GM12878 (cell line): Measurements from ENCODE around the gene ABHD14A. TPM values are rescaled to one million over a fixed set of nuclear protein-coding genes. Genes with fewer than 3 reads are reported as not detected.
A peak's percentile ranks its signal among the peaks of the same experiment; 100 is the strongest.

Experiments used
- ATAC-seq: fragments of 200-7000 bp; cut with Tn5 transposase; 3 replicates; pipeline ENCODE4 v1.9.1; 2020; ENCODE audit warnings: mild to moderate bottlenecking, moderate library complexity
- BruUV-seq: library from RNA; stranded (reverse); fragments of 400-500 nt; replicated peaks from 2 replicates; lab custom pipeline; 2021; lab: Mats Ljungman, UMichigan
- CTCF ChIA-PET: fragments of 300-600 bp; sonication (Branson Sonifier 250); formaldehyde crosslinking; extraction: SDS; loops from one replicate; lab custom pipeline; 2021; ENCODE audit warnings: inconsistent platforms; lab: Yijun Ruan, JAX
- POLR2A ChIA-PET: fragments of 350-600 bp; formaldehyde crosslinking; extraction: SDS; loops from one replicate; lab custom pipeline; 2021; ENCODE audit warnings: inconsistent platforms; lab: Charles Lee
- RAD21 ChIA-PET: fragments of 300-600 bp; sonication (Branson Sonifier 250); formaldehyde crosslinking; loops from one replicate; lab custom pipeline; 2023; ENCODE audit warnings: antibody characterized with exemption; ENCODE audit not compliant: unreplicated experiment; lab: Charles Lee
- SMC1A ChIA-PET: fragments of 300-600 bp; sonication (Branson Sonifier 250); formaldehyde crosslinking; loops from one replicate; lab custom pipeline; 2023; ENCODE audit not compliant: unreplicated experiment, uncharacterized antibody; lab: Charles Lee
- DNase-seq: peaks from one replicate; pipeline ENCODE4 v3.0.0-alpha.2; 2011; ENCODE audit warnings: low read depth, low spot score
- FAIRE-seq: peaks from 3 replicates; lab custom pipeline; 2011; peaks lifted over from hg19 to GRCh38; lab: Jason Lieb, UNC
- H2AFZ ChIP-seq: 2 replicates; pipeline ENCODE4 v1.6.0; 2011; ENCODE audit warnings: low read depth, low read length, control low read depth; ENCODE audit not compliant: control insufficient read depth
- H3K27ac ChIP-seq: 2 replicates; pipeline ENCODE4 v1.5.1; 2011; ENCODE audit warnings: control low read depth; ENCODE audit not compliant: control insufficient read depth, insufficient read depth
- H3K27me3 ChIP-seq, 2 experiments: replicated peaks in 1 of 2; 2 replicates each; pipeline versions ENCODE4 v1.6.0 to v1.6.1; 2011; ENCODE audit warnings: low read length in 1 of 2; ENCODE audit not compliant: control insufficient read depth in 2 of 2, insufficient read depth in 2 of 2
- H3K36me3 ChIP-seq, 2 experiments: 2 replicates each; pipeline ENCODE4 v1.5.1; 2011; ENCODE audit warnings: low read length in 1 of 2; ENCODE audit not compliant: control insufficient read depth in 2 of 2, insufficient read depth in 2 of 2
- H3K4me1 ChIP-seq: 2 replicates; pipeline ENCODE4 v1.6.1; 2011; ENCODE audit warnings: mild to moderate bottlenecking, low read length, moderate library complexity, mixed read lengths; ENCODE audit not compliant: control insufficient read depth, insufficient read depth
- H3K4me2 ChIP-seq: 2 replicates; pipeline ENCODE4 v1.6.0; 2011; ENCODE audit warnings: control low read depth; ENCODE audit not compliant: control insufficient read depth, insufficient read depth
- H3K4me3 ChIP-seq: fragments of 200-600 bp; sonication (generic); 2 replicates; pipeline ENCODE4 v1.5.1; 2016
- H3K79me2 ChIP-seq: 2 replicates; pipeline ENCODE4 v1.6.0; 2011; ENCODE audit warnings: low read length; ENCODE audit not compliant: control insufficient read depth, insufficient read depth
- H3K9ac ChIP-seq: 2 replicates; pipeline ENCODE4 v1.8.0; 2011; ENCODE audit warnings: low read length, control low read depth, mixed read lengths; ENCODE audit not compliant: control insufficient read depth, insufficient read depth
- H3K9me3 ChIP-seq: replicated peaks from 3 replicates; pipeline ENCODE4 v1.5.1; 2011; ENCODE audit warnings: mild to moderate bottlenecking, low read length; ENCODE audit not compliant: control insufficient read depth, insufficient read depth
- H4K20me1 ChIP-seq: 2 replicates; pipeline ENCODE4 v1.6.0; 2011; ENCODE audit not compliant: control insufficient read depth, insufficient read depth
- CREM ChIP-seq: IDR thresholded peaks from 2 replicates; pipeline ENCODE4 v1.6.1; 2014; ENCODE audit warnings: antibody characterized with exemption, low read depth
- EED ChIP-seq: sonication (generic); IDR thresholded peaks from 2 replicates; pipeline ENCODE4 v1.6.1; 2016; ENCODE audit warnings: antibody characterized with exemption, low read depth
- ETV6 ChIP-seq, 2 experiments: fragments of 450-650 bp in 1 of 2; IDR thresholded peaks in 1 of 2; conservative IDR thresholded peaks in 1 of 2; 2 replicates each; pipeline ENCODE4 v1.6.1; 2014; ENCODE audit warnings: antibody characterized with exemption in 1 of 2, borderline replicate concordance in 1 of 2, low read depth in 1 of 2, mild to moderate bottlenecking in 1 of 2, moderate library complexity in 1 of 2
- IKZF2 ChIP-seq, 2 experiments: fragments of 450-650 bp; IDR thresholded peaks; 2 replicates each; pipeline ENCODE4 v1.6.1; 2017; ENCODE audit warnings: mild to moderate bottlenecking in 2 of 2, moderate library complexity in 2 of 2
- MYC ChIP-seq: IDR thresholded peaks from 2 replicates; pipeline ENCODE4 v1.6.1; 2011; ENCODE audit warnings: mild to moderate bottlenecking, low read length, moderate library complexity, inconsistent platforms; ENCODE audit not compliant: insufficient read depth, insufficient replicate concordance, insufficient read length, severe bottlenecking
- NFYA ChIP-seq: IDR thresholded peaks from 2 replicates; pipeline ENCODE4 v1.6.1; 2011; ENCODE audit warnings: low read depth, mild to moderate bottlenecking, low read length, improper control_type of control experiment, borderline replicate concordance
- PAX5 ChIP-seq: IDR thresholded peaks from 2 replicates; pipeline ENCODE4 v1.6.1; 2011; ENCODE audit warnings: low read depth, low read length, borderline replicate concordance
- RB1 ChIP-seq: fragments of 450-650 bp; formaldehyde crosslinking; IDR thresholded peaks from 2 replicates; pipeline ENCODE4 v1.6.1; 2017; ENCODE audit warnings: mild to moderate bottlenecking, borderline replicate concordance
- SP1 ChIP-seq: IDR thresholded peaks from one replicate; pipeline ENCODE4 v1.6.1; 2011; ENCODE audit warnings: low read depth, low read length
- TCF12 ChIP-seq: IDR thresholded peaks from 2 replicates; pipeline ENCODE4 v1.6.1; 2011; ENCODE audit warnings: low read depth, mild to moderate bottlenecking, low read length
- WGBS: methylation state at CpG from one replicate; pipeline ENCODE4 v1.1.6; 2016; ENCODE audit warnings: low lambda C conversion rate; ENCODE audit not compliant: insufficient replicate concordance, insufficient coverage; ENCODE audit errors: missing lambda C conversion rate; 5-methylcytosine and 5-hydroxymethylcytosine counted together
- in situ Hi-C: fragments of 300-500 bp; cut with MboI; formaldehyde crosslinking; loops from 9 replicates; pipeline ENCODE4 v1.14.3; 2018; ENCODE audit warnings: mixed read lengths
- intact Hi-C: fragments of 100-400 bp; cut with micrococcal nuclease; formaldehyde crosslinking; loops from one replicate; pipeline ENCODE4 v1.14.2; 2022; ENCODE audit not compliant: unreplicated experiment
- polyA plus RNA-seq, 11 experiments: library from polyadenylated mRNA; depleted of rRNA in 4 of 11; unstranded in 6 of 11; stranded (reverse) in 5 of 11; fragments of >200 nt; fragmentation: Nextera tagmentation in 4 of 11; fragmentation: Illumina TruSeq in 1 of 11; extraction: Ambion mirVana in 4 of 11; extraction: Trizol in 1 of 11; gene quantifications; 1 replicate in 1 of 11; 2 replicates in 10 of 11; pipeline versions ENCODE4 v1.2.1 to v1.2.3, GENCODE V29; 2011 to 2016; ENCODE audit warnings: inconsistent platforms in 2 of 11, missing spikeins in 2 of 11, low read depth in 1 of 11
- total RNA-seq, 4 experiments: library from RNA; depleted of rRNA in 3 of 4; stranded (reverse); fragments of >200 nt in 3 of 4; fragmentation: Illumina TruSeq in 1 of 4; extraction: Trizol in 1 of 4; gene quantifications; 2 replicates each; pipeline versions ENCODE4 v1.2.1 to v1.2.3, GENCODE V29; 2013 to 2021
- TF ChIP-seq, protein P1 (sequence below), 3 experiments: IDR thresholded peaks in 2 of 3; conservative IDR thresholded peaks in 1 of 3; 2 replicates each; pipeline ENCODE4 v1.5.1; 2011; ENCODE audit warnings: low read depth in 3 of 3, low read length in 3 of 3, mild to moderate bottlenecking in 3 of 3, control low read depth in 2 of 3, moderate library complexity in 2 of 3, inconsistent platforms in 1 of 3, mixed read lengths in 1 of 3; ENCODE audit not compliant: control insufficient read depth in 2 of 3, insufficient read depth in 1 of 3; ENCODE audit errors: extremely low read depth in 1 of 3
- TF ChIP-seq, protein P2 (sequence below): fragments of 450-650 bp; IDR thresholded peaks from 2 replicates; pipeline ENCODE4 v1.6.1; 2017; ENCODE audit warnings: mild to moderate bottlenecking, low read depth, inconsistent platforms; ENCODE audit not compliant: poor library complexity, severe bottlenecking
- TF ChIP-seq, protein P3 (sequence below): IDR thresholded peaks from 2 replicates; pipeline ENCODE4 v1.6.1; 2012; ENCODE audit warnings: low read depth, low read length, improper control_type of control experiment
- TF ChIP-seq, protein P4 (sequence below): IDR thresholded peaks from 2 replicates; pipeline ENCODE4 v1.6.1; 2012; ENCODE audit warnings: mild to moderate bottlenecking, low read depth, low read length

The ABHD14A gene
- total and polyA plus RNA-seq, 10 of the 15 experiments (the other 5 are each of a cell fraction or from before 2014, with no cell fraction given), result 1.2 to 27.0 (median 7.9) TPM

DNA sequence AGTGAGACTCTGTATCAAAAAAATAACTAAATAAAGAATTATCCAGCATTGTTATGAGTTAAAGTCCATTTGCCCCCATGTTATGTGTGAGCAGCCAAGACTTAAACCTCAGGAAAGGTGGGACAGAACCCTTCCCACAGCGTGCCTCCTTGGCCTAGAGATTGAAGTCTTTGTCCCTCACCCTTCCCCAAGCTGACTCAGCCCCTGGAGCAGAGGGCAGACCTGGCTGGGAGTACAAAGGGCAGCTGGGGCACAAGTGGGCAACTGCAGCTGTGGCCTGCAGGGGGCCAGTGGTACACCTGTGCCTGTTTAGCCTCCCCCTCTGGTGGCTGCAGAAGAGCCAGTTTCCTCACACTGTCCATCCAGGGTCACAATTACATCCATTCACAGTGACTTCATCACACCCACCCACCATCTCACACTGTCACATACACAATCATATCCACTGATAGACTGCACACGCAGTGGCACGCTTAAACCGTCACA lies 7.5 kb downstream of the ABHD14A start:
- peak; percentile 82 for ATAC-seq
- peak overlapping the region; percentile 97 for H3K4me3 ChIP-seq
- peak; percentile 57 for FAIRE-seq
- POLR2A ChIA-PET, result interaction anchor here (0.6 to 4.0 kb wide), 13 partner anchors 8 to 296 kb away, joined by 3 to 30 read pairs (median 4); partner anchors contain the start of genes ABHD14A, ABHD14B, ALAS1 and DUSP7
- H4K20me1 ChIP-seq, result no peaks in the 10 kb centered on the region
- peak overlapping the region; percentile 96 for H3K4me2 ChIP-seq
- no peaks in the 10 kb centered on the region for H3K27me3 ChIP-seq
- DNase-seq, result no peak
- peaks cover 3% of the 10 kb centered on the region for H3K79me2 ChIP-seq
- intact Hi-C loops, result no loop called here
- peak overlapping the region; percentile 91 for H2AFZ ChIP-seq
- in situ Hi-C loops, result no loop called here
- RAD21 ChIA-PET, result interaction anchor here (1.0 to 3.3 kb wide), 8 partner anchors 8 to 271 kb away, joined by 3 to 30 read pairs (median 6); partner anchors contain the start of genes ABHD14A, ABHD14B, PARP3 and PCBP4
- CTCF ChIA-PET, result interaction anchor here (0.7 to 4.6 kb wide), 22 partner anchors 9 to 430 kb away, joined by 3 to 56 read pairs (median 4); partner anchors contain the start of genes ABHD14A, ABHD14B, DUSP7 and PARP3
- peak overlapping the region; percentile 83 for H3K9ac ChIP-seq
- SMC1A ChIA-PET, result interaction anchor here (0.7 to 2.8 kb wide), 6 partner anchors 8 to 40 kb away, joined by 3 to 17 read pairs (median 4); partner anchors contain the start of genes ABHD14A, ABHD14B and RPL29
- TSS peak; percentile 83 for BruUV-seq
- no peaks in the 10 kb centered on the region for H3K9me3 ChIP-seq
- peak overlapping the region; percentile 73 for H3K27ac ChIP-seq
- H3K4me1 ChIP-seq, result peaks cover 8% of the 10 kb centered on the region
- WGBS, result 0% methylated on average over 4 of the region's 4 CpGs
- H3K36me3 ChIP-seq, result no peaks in the 10 kb centered on the region
- TF ChIP-seq SP1 (no peak), EED (peak; percentile 5; the same call in 1 of the 2 replicates), PAX5 (0 out of 2 replicates have a peak, but pooled peaks have one; percentile 36), ETV6 (conservative IDR thresholded peaks at IDR 0.05 in 1 of 2, IDR thresholded peaks at IDR 0.05 in 1 of 2; ENCODE audit: borderline replicate concordance in 1 of 2, low read depth in 1 of 2) (no peak), MYC (peak; percentile 88), IKZF2 (IDR thresholded peaks at IDR 0.05) (peak in 1 of 2 experiments; percentile 26; a peak in 1 of 4 replicates), TCF12 (0 out of 2 replicates have a peak, but pooled peaks have one; percentile 62), RB1 (no peak), CREM (0 out of 2 replicates have a peak, but pooled peaks have one; percentile 21), NFYA (no peak)
- TF ChIP-seq, protein P1, sequence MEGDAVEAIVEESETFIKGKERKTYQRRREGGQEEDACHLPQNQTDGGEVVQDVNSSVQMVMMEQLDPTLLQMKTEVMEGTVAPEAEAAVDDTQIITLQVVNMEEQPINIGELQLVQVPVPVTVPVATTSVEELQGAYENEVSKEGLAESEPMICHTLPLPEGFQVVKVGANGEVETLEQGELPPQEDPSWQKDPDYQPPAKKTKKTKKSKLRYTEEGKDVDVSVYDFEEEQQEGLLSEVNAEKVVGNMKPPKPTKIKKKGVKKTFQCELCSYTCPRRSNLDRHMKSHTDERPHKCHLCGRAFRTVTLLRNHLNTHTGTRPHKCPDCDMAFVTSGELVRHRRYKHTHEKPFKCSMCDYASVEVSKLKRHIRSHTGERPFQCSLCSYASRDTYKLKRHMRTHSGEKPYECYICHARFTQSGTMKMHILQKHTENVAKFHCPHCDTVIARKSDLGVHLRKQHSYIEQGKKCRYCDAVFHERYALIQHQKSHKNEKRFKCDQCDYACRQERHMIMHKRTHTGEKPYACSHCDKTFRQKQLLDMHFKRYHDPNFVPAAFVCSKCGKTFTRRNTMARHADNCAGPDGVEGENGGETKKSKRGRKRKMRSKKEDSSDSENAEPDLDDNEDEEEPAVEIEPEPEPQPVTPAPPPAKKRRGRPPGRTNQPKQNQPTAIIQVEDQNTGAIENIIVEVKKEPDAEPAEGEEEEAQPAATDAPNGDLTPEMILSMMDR (IDR thresholded peaks at IDR 0.05 in 2 of 3, conservative IDR thresholded peaks at IDR 0.05 in 1 of 3; ENCODE audit: control insufficient read depth in 2 of 3, extremely low read depth in 1 of 3, insufficient read depth in 1 of 3, low read depth in 3 of 3, low read length in 3 of 3), result peak; percentile 61 to 87 (median 73)
- TF ChIP-seq, protein P2, sequence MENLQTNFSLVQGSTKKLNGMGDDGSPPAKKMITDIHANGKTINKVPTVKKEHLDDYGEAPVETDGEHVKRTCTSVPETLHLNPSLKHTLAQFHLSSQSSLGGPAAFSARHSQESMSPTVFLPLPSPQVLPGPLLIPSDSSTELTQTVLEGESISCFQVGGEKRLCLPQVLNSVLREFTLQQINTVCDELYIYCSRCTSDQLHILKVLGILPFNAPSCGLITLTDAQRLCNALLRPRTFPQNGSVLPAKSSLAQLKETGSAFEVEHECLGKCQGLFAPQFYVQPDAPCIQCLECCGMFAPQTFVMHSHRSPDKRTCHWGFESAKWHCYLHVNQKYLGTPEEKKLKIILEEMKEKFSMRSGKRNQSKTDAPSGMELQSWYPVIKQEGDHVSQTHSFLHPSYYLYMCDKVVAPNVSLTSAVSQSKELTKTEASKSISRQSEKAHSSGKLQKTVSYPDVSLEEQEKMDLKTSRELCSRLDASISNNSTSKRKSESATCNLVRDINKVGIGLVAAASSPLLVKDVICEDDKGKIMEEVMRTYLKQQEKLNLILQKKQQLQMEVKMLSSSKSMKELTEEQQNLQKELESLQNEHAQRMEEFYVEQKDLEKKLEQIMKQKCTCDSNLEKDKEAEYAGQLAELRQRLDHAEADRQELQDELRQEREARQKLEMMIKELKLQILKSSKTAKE, result no peak
- TF ChIP-seq, protein P3, sequence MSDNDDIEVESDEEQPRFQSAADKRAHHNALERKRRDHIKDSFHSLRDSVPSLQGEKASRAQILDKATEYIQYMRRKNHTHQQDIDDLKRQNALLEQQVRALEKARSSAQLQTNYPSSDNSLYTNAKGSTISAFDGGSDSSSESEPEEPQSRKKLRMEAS, result peak; percentile 75; the same call in 1 of the 2 replicates
- TF ChIP-seq, protein P4, sequence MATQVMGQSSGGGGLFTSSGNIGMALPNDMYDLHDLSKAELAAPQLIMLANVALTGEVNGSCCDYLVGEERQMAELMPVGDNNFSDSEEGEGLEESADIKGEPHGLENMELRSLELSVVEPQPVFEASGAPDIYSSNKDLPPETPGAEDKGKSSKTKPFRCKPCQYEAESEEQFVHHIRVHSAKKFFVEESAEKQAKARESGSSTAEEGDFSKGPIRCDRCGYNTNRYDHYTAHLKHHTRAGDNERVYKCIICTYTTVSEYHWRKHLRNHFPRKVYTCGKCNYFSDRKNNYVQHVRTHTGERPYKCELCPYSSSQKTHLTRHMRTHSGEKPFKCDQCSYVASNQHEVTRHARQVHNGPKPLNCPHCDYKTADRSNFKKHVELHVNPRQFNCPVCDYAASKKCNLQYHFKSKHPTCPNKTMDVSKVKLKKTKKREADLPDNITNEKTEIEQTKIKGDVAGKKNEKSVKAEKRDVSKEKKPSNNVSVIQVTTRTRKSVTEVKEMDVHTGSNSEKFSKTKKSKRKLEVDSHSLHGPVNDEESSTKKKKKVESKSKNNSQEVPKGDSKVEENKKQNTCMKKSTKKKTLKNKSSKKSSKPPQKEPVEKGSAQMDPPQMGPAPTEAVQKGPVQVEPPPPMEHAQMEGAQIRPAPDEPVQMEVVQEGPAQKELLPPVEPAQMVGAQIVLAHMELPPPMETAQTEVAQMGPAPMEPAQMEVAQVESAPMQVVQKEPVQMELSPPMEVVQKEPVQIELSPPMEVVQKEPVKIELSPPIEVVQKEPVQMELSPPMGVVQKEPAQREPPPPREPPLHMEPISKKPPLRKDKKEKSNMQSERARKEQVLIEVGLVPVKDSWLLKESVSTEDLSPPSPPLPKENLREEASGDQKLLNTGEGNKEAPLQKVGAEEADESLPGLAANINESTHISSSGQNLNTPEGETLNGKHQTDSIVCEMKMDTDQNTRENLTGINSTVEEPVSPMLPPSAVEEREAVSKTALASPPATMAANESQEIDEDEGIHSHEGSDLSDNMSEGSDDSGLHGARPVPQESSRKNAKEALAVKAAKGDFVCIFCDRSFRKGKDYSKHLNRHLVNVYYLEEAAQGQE, result no peak
